Large intestine (tissue), 12 donors: Measurements from ENCODE around the gene HDDC2. TPM values are rescaled to one million over a fixed set of nuclear protein-coding genes. Genes with fewer than 3 reads are reported as not detected.
A peak's percentile ranks its signal among the peaks of the same experiment; 100 is the strongest.

Source experiments
- DNase-seq, 2 donors: peaks; one replicate each; pipeline versions ENCODE4 v3.0.0 to v3.0.0-alpha.2; 2013
- H3K27ac ChIP-seq: one replicate; pipeline ENCODE4 v1.5.1; 2013; ENCODE audit warnings: low read length
- H3K27me3 ChIP-seq: 2 replicates; pipeline ENCODE4 v1.6.1; 2013; ENCODE audit warnings: low read length; ENCODE audit not compliant: control insufficient read depth, insufficient read depth
- H3K36me3 ChIP-seq: 2 replicates; pipeline ENCODE4 v1.6.1; 2013; ENCODE audit warnings: low read length; ENCODE audit not compliant: control insufficient read depth, insufficient read depth
- H3K4me1 ChIP-seq: one replicate; pipeline ENCODE4 v1.6.1; 2013; ENCODE audit warnings: low read length; ENCODE audit not compliant: control insufficient read depth, insufficient read depth
- H3K4me3 ChIP-seq: one replicate; pipeline ENCODE4 v1.5.1; 2013; ENCODE audit warnings: low read length
- H3K9me3 ChIP-seq: one replicate; pipeline ENCODE4 v1.6.1; 2013; ENCODE audit warnings: mild to moderate bottlenecking, low read depth, low read length, moderate library complexity; ENCODE audit not compliant: control insufficient read depth
- WGBS: methylation state at CpG from one replicate; pipeline ENCODE4 v1.1.5; 2013; ENCODE audit warnings: low lambda C conversion rate; ENCODE audit not compliant: insufficient coverage; 5-methylcytosine and 5-hydroxymethylcytosine counted together
- long read RNA-seq, 11 donors: transcript quantifications; one replicate each; lab custom pipeline, GENCODE V29; 2026
- polyA plus RNA-seq: library from polyadenylated mRNA; unstranded; fragments of 120-200 nt; gene quantifications from one replicate; pipeline ENCODE4 v1.2.1, GENCODE V29; 2013

HDDC2 gene
- 93.7 TPM for polyA plus RNA-seq
- long read RNA-seq, donor 1, transcript HDDC2-201 (5 exons, 1,350 nt), result major isoform, 6 of 14 reads
- long read RNA-seq, donor 1, transcript HDDC2-202 (6 exons, 918 nt), result major isoform, 6 of 14 reads
- long read RNA-seq, donor 1, partial matches to known transcripts, result 0 of 14 reads
- long read RNA-seq, donor 1, other reads (novel, unspliced or antisense), result 0 of 14 reads
- long read RNA-seq, donor 2, transcript HDDC2-208 (1 exons, 3,529 nt), result minor isoform, 11 of 51 reads
- long read RNA-seq, donor 2, transcript HDDC2-201 (5 exons, 1,350 nt), result major isoform, 20 of 51 reads
- long read RNA-seq, donor 2, transcript HDDC2-202 (6 exons, 918 nt), result minor isoform, 19 of 51 reads
- long read RNA-seq, donor 2, partial matches to known transcripts, result 0 of 51 reads
- long read RNA-seq, donor 2, other reads (novel, unspliced or antisense), result 0 of 51 reads
- long read RNA-seq, donor 3, transcript HDDC2-208 (1 exons, 3,529 nt), result minor isoform, 11 of 77 reads
- long read RNA-seq, donor 3, transcript HDDC2-202 (6 exons, 918 nt), result major isoform, 24 of 77 reads
- long read RNA-seq, donor 3, transcript HDDC2-201 (5 exons, 1,350 nt), result major isoform, 24 of 77 reads
- long read RNA-seq, donor 3, partial matches to known transcripts, result 17 of 77 reads
- long read RNA-seq, donor 3, other reads (novel, unspliced or antisense), result 0 of 77 reads
- long read RNA-seq, donor 4, partial matches to known transcripts, result 0 of 1 reads
- long read RNA-seq, donor 4, other reads (novel, unspliced or antisense), result 0 of 1 reads
- long read RNA-seq, donor 5, transcript HDDC2-202 (6 exons, 918 nt), result major isoform, 6 of 13 reads
- long read RNA-seq, donor 5, transcript HDDC2-201 (5 exons, 1,350 nt), result major isoform, 6 of 13 reads
- long read RNA-seq, donor 5, partial matches to known transcripts, result 0 of 13 reads
- long read RNA-seq, donor 5, other reads (novel, unspliced or antisense), result 0 of 13 reads
- long read RNA-seq, donor 6, transcript HDDC2-201 (5 exons, 1,350 nt), result minor isoform, 12 of 40 reads
- long read RNA-seq, donor 6, transcript HDDC2-202 (6 exons, 918 nt), result major isoform, 13 of 40 reads
- long read RNA-seq, donor 6, transcript HDDC2-208 (1 exons, 3,529 nt), result minor isoform, 11 of 40 reads
- long read RNA-seq, donor 6, partial matches to known transcripts, result 0 of 40 reads
- long read RNA-seq, donor 6, other reads (novel, unspliced or antisense), result 0 of 40 reads
- long read RNA-seq, donor 7, transcript HDDC2-201 (5 exons, 1,350 nt), result major isoform, 8 of 36 reads
- long read RNA-seq, donor 7, transcript HDDC2-202 (6 exons, 918 nt), result minor isoform, 7 of 36 reads
- long read RNA-seq, donor 7, partial matches to known transcripts, result 5 of 36 reads
- long read RNA-seq, donor 7, other reads (novel, unspliced or antisense), result 16 of 36 reads
- long read RNA-seq, donor 8, transcript HDDC2-202 (6 exons, 918 nt), result major isoform, 24 of 58 reads
- long read RNA-seq, donor 8, transcript HDDC2-201 (5 exons, 1,350 nt), result minor isoform, 19 of 58 reads
- long read RNA-seq, donor 8, transcript HDDC2-208 (1 exons, 3,529 nt), result minor isoform, 8 of 58 reads
- long read RNA-seq, donor 8, partial matches to known transcripts, result 0 of 58 reads
- long read RNA-seq, donor 8, other reads (novel, unspliced or antisense), result 5 of 58 reads
- long read RNA-seq, donor 9, transcript HDDC2-201 (5 exons, 1,350 nt), result major isoform, 23 of 252 reads
- long read RNA-seq, donor 9, transcript HDDC2-202 (6 exons, 918 nt), result minor isoform, 19 of 252 reads
- long read RNA-seq, donor 9, partial matches to known transcripts, result 116 of 252 reads
- long read RNA-seq, donor 9, other reads (novel, unspliced or antisense), result 91 of 252 reads
- long read RNA-seq, donor 10, transcript HDDC2-201 (5 exons, 1,350 nt), result minor isoform, 13 of 40 reads
- long read RNA-seq, donor 10, transcript HDDC2-208 (1 exons, 3,529 nt), result minor isoform, 5 of 40 reads
- long read RNA-seq, donor 10, transcript HDDC2-202 (6 exons, 918 nt), result major isoform, 16 of 40 reads
- long read RNA-seq, donor 10, partial matches to known transcripts, result 0 of 40 reads
- long read RNA-seq, donor 10, other reads (novel, unspliced or antisense), result 5 of 40 reads
- long read RNA-seq, donor 11, transcript HDDC2-202 (6 exons, 918 nt), result major isoform, 12 of 29 reads
- long read RNA-seq, donor 11, transcript HDDC2-201 (5 exons, 1,350 nt), result minor isoform, 9 of 29 reads
- long read RNA-seq, donor 11, partial matches to known transcripts, result 5 of 29 reads
- long read RNA-seq, donor 11, other reads (novel, unspliced or antisense), result 0 of 29 reads

DNA sequence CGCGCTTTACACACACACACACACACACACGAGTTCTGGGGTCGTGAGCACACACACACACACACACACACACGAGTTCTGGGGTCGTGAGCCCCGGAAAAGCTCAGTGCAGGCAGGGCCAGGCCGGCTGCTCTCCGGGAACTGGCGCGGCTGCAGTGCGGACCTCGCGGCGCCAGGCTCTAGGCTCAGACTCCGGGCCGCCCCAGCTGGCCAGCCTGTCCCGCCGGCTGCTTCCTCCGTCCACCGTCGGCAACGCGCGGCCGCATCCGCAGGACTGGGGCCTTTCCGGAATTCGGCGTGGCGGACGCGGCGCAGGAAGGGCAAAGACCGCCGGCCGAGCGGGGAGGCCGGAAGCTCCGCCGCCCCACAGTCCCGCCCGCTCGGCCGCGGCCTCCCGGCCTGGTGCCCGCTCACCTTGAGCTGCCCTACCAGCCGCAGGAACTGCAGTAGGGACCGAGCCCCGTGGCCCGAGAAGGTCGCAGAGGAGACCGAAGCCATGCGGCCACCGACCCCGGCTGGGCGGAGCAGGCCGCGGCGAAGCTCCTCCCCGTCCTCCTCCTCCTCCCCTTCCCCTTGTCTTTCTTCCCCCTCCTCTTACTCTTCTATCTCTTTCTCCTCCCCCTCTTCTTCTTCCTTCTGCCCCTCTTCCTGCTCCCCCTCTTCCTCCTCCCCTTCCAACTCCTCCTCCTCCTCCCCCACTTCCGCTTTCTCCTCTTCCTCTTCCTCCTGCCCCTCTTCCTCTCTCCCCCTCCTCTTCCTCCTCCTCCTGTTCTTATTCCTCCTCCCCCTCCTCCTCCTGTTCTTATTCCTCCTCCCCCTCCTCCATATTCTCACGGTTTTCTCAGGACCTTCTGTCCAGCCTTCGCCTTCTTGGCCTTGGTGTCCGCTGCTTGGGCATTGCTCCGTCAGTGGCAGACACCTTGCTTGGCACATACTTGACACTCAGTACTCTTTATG, at the start of gene HDDC2:
TSS of gene HDDC2 (minus strand) at position 533 of the 957 bp plus-strand sequence. CDS start at position 498, 35 bp downstream.
- Histone ChIP-seq H3K36me3 (peaks cover 22% of the 10 kb centered on the region), H3K9me3 (no peaks in the 10 kb centered on the region), H3K27me3 (no peaks in the 10 kb centered on the region), H3K4me3 (peak within 1 kb of the TSS; percentile 66), H3K27ac (peak within 1 kb of the TSS; percentile 63), H3K4me1 (peaks cover 13% of the 10 kb centered on the region)
- WGBS, result 2% methylated on average over 12 of the region's 67 CpGs
- peak; percentile 47 to 83 for DNase-seq

DNA sequence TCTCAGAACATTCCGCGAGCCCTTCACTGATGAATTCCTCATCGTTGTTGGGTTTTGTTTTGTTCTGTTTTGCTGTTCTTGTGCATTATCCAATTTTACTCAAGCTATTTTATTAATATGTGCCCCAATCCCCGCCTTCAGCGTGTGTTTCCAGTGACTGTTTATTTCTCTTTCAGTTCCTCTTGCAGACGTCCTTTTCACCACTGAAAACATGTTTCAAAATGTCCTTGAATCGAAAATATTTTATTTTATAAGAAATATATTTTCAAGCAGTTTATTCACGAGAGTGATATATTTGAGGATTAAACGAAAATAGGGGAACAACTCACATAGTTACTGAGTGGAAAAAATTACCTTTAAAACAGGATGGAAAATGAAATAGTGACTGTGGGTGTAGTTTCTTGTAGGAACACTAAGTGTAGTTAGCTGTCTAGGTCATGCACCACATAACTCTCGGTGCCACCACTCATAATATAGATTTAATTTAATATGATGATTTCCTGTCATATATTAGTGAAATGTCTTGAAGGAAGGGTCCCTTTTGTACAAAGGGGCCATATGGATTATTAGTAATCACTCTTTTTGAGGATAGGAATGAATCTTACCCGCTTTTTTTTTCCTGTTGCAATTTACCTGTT, 45.3 kb upstream of the HDDC2 start:
- no peak for DNase-seq
- H3K4me1 ChIP-seq, result no peaks in the 10 kb centered on the region
- H3K36me3 ChIP-seq, result no peaks in the 10 kb centered on the region
- H3K27ac ChIP-seq, result no peak overlapping the region
- H3K27me3 ChIP-seq, result peaks cover 9% of the 10 kb centered on the region
- H3K4me3 ChIP-seq, result no peak overlapping the region
- WGBS, result 83% methylated on average over 9 of the region's 11 CpGs
- H3K9me3 ChIP-seq, result no peaks in the 10 kb centered on the region

- H3K27ac ChIP-seq, result no peak overlapping the region
- peaks cover 9% of the 10 kb centered on the region for H3K27me3 ChIP-seq
- H3K4me3 ChIP-seq, result no peak overlapping the region
- H3K4me1 ChIP-seq, result no peaks in the 10 kb centered on the region
- no peaks in the 10 kb centered on the region for H3K36me3 ChIP-seq
- no peaks in the 10 kb centered on the region for H3K9me3 ChIP-seq
- no CpG with 5 or more reads among the region's 11 CpGs for WGBS
- DNase-seq, result no peak
Measured at GRCh38 chr6:125346201-125346925, 44.6 kb upstream of the HDDC2 start.

- Histone ChIP-seq H3K4me3 (no peak overlapping the region), H3K36me3 (no peaks in the 10 kb centered on the region)
- WGBS, result 100% methylated on average over 2 of the region's 2 CpGs
Measured at GRCh38 chr6:125341460-125341859, 39.7 kb upstream of the HDDC2 start.

GRCh38 chr6:125340991-125341390, 39.2 kb upstream of the HDDC2 start:
- DNase-seq, result no peak
- Histone ChIP-seq H3K27ac (no peak overlapping the region), H3K9me3 (no peaks in the 10 kb centered on the region), H3K36me3 (no peaks in the 10 kb centered on the region), H3K4me1 (no peaks in the 10 kb centered on the region), H3K27me3 (peaks cover 2% of the 10 kb centered on the region), H3K4me3 (no peak overlapping the region)
- WGBS, result no CpG with 5 or more reads among the region's 2 CpGs

More at GRCh38 chr6:125341460-125341859, 39.7 kb upstream of the HDDC2 start:
- DNase-seq, result no peak
- peaks cover 6% of the 10 kb centered on the region for H3K27me3 ChIP-seq
- no peak overlapping the region for H3K27ac ChIP-seq
- no peaks in the 10 kb centered on the region for H3K4me1 ChIP-seq
- no peaks in the 10 kb centered on the region for H3K9me3 ChIP-seq

GRCh38 chr6:125340175-125340835, 38.5 kb upstream of the HDDC2 start:
- WGBS, result no CpG with 5 or more reads among the region's 3 CpGs
- Histone ChIP-seq H3K27ac (no peak overlapping the region), H3K27me3 (no peaks in the 10 kb centered on the region), H3K4me1 (no peaks in the 10 kb centered on the region), H3K4me3 (no peak overlapping the region), H3K9me3 (no peaks in the 10 kb centered on the region), H3K36me3 (no peaks in the 10 kb centered on the region)
- no peak for DNase-seq

DNA sequence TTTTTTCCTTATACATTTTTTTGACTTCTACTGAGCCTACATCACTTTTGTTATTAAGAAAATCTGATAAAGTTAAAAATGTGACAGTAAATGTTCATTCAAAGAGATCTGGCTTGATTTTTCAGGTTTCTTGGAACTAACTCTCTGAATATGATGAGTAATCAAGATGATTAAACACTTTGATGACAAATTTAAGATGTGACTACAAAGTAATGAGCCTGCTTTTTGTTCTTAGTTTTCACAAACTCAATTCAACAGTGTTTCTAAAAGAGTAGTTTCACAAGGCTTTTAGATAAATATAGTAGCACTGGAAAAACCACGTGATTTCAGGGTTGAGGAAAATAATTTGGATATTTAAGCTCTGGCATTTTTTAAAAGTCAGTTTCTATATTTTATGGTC, 37.9 kb upstream of the HDDC2 start:
- Histone ChIP-seq H3K9me3 (no peaks in the 10 kb centered on the region), H3K36me3 (no peaks in the 10 kb centered on the region), H3K27ac (no peak overlapping the region), H3K4me3 (no peak overlapping the region), H3K27me3 (no peaks in the 10 kb centered on the region), H3K4me1 (no peaks in the 10 kb centered on the region)
- no CpG with 5 or more reads among the region's 1 CpG for WGBS
- DNase-seq, result no peak
